ENCODE data around the gene TPD52L2.

GRCh38 chr20:63847237-63848002, 17.6 kb upstream of the TPD52L2 start:
- TF ChIP-seq CTCF (IDR thresholded peaks at IDR 0.05) (no peak), POLR2A (IDR thresholded peaks at IDR 0.05) (no peak)

Data from testis (tissue), 2 donors.